ENCODE measurements around the gene TMEM266.

The TMEM266 gene

DNA sequence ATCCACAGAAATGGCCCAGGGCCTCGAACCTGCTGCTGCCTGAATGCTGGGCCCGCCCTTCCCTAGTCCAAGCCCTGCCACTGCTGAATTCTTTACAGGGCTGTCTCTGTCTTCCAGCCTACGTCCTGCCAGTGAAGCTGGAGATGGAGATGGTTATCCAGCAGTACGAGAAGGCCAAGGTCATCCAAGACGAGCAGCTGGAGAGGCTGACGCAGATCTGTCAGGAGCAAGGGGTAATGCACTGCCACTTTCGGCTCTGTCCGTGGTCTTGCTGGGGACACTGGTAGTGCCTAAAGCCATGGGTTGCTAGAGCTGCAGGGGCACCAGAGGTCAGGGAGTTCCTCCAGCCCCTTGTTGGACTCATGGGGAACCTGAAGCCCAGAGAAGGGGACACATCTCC lies 115.7 kb downstream of the TMEM266 start:
- TF ChIP-seq, protein P1, sequence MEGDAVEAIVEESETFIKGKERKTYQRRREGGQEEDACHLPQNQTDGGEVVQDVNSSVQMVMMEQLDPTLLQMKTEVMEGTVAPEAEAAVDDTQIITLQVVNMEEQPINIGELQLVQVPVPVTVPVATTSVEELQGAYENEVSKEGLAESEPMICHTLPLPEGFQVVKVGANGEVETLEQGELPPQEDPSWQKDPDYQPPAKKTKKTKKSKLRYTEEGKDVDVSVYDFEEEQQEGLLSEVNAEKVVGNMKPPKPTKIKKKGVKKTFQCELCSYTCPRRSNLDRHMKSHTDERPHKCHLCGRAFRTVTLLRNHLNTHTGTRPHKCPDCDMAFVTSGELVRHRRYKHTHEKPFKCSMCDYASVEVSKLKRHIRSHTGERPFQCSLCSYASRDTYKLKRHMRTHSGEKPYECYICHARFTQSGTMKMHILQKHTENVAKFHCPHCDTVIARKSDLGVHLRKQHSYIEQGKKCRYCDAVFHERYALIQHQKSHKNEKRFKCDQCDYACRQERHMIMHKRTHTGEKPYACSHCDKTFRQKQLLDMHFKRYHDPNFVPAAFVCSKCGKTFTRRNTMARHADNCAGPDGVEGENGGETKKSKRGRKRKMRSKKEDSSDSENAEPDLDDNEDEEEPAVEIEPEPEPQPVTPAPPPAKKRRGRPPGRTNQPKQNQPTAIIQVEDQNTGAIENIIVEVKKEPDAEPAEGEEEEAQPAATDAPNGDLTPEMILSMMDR (IDR thresholded peaks at IDR 0.05), result no peak
- no peak for TF ChIP-seq ZFX (IDR thresholded peaks at IDR 0.05; ENCODE audit: borderline replicate concordance)
- H3K27ac ChIP-seq, result no peak overlapping the region

DNA sequence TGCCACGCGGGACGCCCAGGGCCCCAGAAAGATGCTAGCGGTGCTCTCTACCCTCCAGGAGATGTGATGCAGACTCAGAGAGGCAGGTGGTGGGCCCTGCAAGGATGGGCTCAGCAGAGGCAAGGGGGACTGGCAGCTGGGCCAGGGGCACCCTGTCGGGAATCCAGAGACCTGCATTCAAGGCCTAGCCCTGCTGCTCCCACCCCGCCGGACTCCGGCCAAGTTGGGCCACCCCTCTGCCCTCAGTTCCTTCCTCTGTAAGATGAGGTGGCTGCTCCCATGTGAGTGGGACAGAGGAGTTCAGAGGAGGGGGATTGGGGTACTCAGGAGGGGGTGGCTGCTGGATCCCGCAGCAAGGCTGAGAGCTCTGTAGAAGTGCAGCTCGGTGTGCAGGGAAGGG lies 116.3 kb downstream of the TMEM266 start:
- TF ChIP-seq, protein P1 (IDR thresholded peaks at IDR 0.05), result no peak
- TF ChIP-seq ZFX (IDR thresholded peaks at IDR 0.05; ENCODE audit: borderline replicate concordance), result no peak
- H3K27ac ChIP-seq, result no peak overlapping the region

DNA sequence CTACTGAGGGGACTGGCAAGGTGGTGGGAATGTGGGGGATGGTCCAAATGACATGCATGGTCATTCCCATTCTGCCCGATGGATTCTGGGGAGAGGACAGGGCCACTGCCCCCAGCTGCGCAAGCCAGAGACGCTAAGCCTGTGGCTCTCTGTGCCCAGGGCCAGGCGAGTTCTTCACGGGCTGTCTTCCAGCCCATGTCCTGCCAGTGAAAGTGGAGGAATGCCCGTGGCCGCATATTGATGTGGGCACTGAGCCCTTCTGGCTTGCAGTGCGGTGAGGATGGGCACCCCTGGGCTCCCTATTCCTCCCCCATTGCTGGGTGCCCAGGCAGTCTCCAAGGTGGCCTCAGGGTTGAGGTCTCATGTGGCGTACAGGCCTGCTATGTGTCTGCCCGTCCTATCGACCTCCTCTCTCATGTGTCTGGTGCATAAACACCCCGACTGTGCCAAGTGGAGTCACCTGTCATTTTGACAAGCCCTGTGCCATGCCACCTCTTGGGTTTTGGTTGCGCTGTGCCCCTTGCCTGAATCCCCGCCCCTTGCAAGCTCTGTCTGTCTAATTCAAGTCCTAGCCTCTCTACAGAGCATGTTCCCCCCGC lies 116.8 kb downstream of the TMEM266 start:
- TF ChIP-seq, protein P1 (IDR thresholded peaks at IDR 0.05), result no peak
- no peak for TF ChIP-seq ZFX (IDR thresholded peaks at IDR 0.05; ENCODE audit: borderline replicate concordance)
- H3K27ac ChIP-seq, result no peak overlapping the region

DNA sequence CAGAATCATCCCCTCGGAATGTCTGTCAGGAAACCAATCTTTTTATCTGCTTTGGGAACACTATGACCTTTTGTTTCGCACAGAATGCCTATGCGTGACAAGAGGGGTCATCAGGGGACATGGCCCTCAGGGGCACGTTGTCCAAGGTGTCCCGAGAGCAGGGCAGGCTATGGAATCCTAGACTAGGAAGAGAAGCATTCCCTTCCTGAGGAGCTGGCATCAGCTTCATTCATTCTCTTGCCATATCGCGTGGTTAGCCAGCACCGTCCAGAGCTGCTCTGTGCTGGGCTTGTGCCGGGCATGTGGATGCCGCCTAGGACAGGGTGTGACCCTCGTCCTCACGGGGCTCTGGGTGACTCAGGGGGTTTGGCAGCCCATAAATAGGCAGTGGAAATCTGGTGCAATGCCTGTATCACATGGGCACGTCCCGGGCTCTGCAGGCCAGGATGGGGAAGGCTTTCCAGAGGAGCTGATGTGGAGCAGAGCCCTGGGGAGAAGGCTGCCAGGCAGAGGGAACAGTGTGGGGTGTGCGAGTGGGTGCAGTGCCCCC lies 117.8 kb downstream of the TMEM266 start:
- H3K27ac ChIP-seq, result no peak overlapping the region
- no peak for TF ChIP-seq ZFX (IDR thresholded peaks at IDR 0.05; ENCODE audit: borderline replicate concordance)
- TF ChIP-seq, protein P1 (IDR thresholded peaks at IDR 0.05), result no peak

DNA sequence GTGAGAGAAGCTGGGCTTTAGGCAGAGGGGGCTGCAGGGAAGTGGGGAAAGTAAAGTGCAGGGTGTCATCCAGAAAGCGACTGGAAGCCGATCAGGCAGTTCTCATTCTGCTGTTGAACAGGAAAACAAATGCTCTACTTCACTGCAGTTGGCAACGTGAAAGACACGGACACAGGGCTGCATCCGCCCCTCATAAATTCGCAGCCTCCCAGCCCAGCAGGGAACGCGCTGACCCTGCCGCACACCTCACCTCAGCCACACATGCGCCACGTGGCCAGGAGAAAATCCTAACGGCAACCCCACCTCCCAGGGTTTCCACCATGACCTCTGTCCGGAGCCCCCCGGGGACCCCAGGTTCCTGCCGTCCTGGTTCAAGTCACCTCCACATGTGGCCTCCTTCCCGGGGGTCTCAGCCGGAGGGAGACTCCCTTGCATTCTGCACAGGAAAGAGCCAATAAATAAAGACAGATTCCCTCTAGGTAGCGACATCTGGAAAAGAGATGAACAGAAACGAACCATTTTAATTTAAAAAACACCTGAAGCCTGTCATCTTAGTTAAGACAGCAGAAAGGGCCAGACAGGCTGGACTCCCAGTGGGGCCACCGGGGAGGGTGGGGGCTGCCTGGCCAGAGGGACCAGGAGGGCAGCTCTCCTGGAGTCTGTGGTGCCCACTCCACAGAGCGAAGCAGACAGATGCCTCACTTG lies 118.7 kb downstream of the TMEM266 start:
- no peak overlapping the region for H3K27ac ChIP-seq
- TF ChIP-seq, protein P1 (IDR thresholded peaks at IDR 0.05), result no peak
- no peak for TF ChIP-seq ZFX (IDR thresholded peaks at IDR 0.05; ENCODE audit: borderline replicate concordance)

DNA sequence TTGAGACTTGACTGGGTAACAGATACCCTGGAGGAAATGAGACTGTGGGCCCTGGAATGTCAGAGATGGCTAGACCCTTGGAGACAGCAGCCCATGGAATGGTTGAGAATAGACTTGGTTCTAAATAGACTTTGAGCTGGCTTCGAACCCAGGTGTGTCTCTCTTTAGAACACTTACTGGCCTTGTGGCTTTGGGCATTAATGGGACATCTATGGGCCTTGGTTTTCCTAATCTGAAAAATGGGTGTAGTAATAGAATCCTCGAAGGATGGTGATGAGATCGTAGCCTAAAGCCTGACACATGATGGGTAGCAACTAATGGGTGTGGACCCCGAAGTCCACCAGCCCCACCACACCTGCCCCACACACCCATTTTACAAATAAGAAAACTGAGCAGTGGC lies 119.2 kb downstream of the TMEM266 start:
- TF ChIP-seq ZFX (IDR thresholded peaks at IDR 0.05; ENCODE audit: borderline replicate concordance), result no peak
- TF ChIP-seq, protein P1 (IDR thresholded peaks at IDR 0.05), result no peak
- H3K27ac ChIP-seq, result no peak overlapping the region

DNA sequence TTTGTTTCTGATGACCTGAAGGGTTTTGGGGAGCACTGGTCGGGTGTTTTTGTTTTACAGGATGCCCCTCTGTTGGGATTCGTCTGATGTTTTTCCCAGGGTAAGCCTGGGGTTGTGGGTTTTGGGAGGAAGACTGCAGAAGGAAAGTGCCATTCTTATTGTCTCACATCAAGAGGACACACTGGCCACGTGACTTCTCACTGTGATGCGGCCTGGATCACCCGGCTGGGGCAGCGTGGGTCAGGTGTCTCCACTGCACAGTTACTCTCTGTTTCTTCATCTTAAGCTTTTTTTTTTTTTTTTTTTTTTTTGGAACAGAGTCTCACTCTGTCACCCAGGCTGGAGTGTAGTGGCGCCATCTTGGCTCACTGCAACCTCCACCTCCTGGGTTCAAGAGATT lies 120.5 kb downstream of the TMEM266 start:
- TF ChIP-seq, protein P1 (IDR thresholded peaks at IDR 0.05), result no peak
- TF ChIP-seq ZFX (IDR thresholded peaks at IDR 0.05; ENCODE audit: borderline replicate concordance), result no peak

More for the DNA sequence above, 120.5 kb downstream of the TMEM266 start:
- H3K27ac ChIP-seq, result no peak overlapping the region

Measured in 22Rv1 (cell line).